HL-60 (cell line): Measurements from ENCODE around the gene GNL3L.

Experiments used
- POLR2AphosphoS5 ChIP-seq: IDR thresholded peaks from 2 replicates; pipeline ENCODE4 v1.6.1; 2012; ENCODE audit warnings: low read depth
- REST ChIP-seq: IDR thresholded peaks from 2 replicates; pipeline ENCODE4 v1.6.1; 2012; ENCODE audit warnings: low read depth; ENCODE audit not compliant: insufficient replicate concordance
- TF ChIP-seq, protein P1 (sequence below): IDR thresholded peaks from one replicate; pipeline ENCODE4 v1.5.1; 2011; ENCODE audit warnings: low read length, control low read depth, inconsistent platforms; ENCODE audit not compliant: insufficient read depth

DNA sequence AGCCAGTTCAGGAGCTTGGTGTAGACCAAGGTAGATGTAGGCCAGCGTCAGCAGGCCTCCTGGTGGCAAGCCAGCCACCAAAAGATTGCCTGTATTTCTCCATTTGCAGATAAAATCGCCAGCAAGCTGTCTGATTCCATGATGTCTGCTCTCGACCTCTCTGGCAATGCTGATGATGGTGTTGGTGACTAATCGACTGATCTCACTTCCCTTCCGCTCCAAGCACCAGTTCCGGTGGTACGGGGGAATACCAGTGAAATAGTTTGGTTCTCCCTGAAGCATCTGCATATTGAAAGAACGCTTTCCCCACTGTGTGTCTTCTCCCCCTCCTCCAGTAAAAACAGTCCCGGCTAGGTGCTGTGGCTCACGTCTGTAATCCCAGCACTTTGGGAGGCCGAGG is 30.4 kb downstream of the GNL3L start:
- TF ChIP-seq POLR2AphosphoS5 (no peak), REST (no peak)
- TF ChIP-seq, protein P1, sequence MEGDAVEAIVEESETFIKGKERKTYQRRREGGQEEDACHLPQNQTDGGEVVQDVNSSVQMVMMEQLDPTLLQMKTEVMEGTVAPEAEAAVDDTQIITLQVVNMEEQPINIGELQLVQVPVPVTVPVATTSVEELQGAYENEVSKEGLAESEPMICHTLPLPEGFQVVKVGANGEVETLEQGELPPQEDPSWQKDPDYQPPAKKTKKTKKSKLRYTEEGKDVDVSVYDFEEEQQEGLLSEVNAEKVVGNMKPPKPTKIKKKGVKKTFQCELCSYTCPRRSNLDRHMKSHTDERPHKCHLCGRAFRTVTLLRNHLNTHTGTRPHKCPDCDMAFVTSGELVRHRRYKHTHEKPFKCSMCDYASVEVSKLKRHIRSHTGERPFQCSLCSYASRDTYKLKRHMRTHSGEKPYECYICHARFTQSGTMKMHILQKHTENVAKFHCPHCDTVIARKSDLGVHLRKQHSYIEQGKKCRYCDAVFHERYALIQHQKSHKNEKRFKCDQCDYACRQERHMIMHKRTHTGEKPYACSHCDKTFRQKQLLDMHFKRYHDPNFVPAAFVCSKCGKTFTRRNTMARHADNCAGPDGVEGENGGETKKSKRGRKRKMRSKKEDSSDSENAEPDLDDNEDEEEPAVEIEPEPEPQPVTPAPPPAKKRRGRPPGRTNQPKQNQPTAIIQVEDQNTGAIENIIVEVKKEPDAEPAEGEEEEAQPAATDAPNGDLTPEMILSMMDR, result no peak
